Measurements from ENCODE around the gene PRKCE.

DNA sequence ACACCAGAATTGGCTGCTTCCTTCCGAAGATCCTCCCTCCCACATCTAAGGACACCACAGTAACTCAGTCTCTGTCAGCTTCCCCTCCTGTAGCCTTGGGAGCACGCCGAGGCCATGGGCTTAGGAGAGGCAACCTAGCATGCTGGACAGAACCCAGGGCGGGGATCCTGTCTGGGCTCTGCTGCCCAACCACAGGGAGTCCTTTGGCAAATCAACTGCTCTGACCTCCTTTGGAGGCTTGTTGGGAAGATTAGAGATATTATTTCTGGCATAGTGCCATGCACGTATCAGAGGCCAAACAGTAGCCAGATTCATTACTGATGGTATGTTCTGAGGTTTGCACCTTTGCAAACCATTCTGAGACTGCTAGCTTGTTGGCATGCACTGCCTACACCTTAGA lies 383.1 kb downstream of the PRKCE start:
- TF ChIP-seq, protein P1, sequence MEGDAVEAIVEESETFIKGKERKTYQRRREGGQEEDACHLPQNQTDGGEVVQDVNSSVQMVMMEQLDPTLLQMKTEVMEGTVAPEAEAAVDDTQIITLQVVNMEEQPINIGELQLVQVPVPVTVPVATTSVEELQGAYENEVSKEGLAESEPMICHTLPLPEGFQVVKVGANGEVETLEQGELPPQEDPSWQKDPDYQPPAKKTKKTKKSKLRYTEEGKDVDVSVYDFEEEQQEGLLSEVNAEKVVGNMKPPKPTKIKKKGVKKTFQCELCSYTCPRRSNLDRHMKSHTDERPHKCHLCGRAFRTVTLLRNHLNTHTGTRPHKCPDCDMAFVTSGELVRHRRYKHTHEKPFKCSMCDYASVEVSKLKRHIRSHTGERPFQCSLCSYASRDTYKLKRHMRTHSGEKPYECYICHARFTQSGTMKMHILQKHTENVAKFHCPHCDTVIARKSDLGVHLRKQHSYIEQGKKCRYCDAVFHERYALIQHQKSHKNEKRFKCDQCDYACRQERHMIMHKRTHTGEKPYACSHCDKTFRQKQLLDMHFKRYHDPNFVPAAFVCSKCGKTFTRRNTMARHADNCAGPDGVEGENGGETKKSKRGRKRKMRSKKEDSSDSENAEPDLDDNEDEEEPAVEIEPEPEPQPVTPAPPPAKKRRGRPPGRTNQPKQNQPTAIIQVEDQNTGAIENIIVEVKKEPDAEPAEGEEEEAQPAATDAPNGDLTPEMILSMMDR (IDR thresholded peaks at IDR 0.05): no peak
- TF ChIP-seq POLR2A (IDR thresholded peaks at IDR 0.05): no peak
- no peak for TF ChIP-seq EP300 (IDR thresholded peaks at IDR 0.05)
- TF ChIP-seq POLR2AphosphoS5 (IDR thresholded peaks at IDR 0.05): no peak

All from sigmoid colon (tissue), 4 donors.